NB4 (cell line): ENCODE data around the gene KIAA1328.

Source experiments
- DNase-seq: peaks from one replicate; pipeline ENCODE4 v3.0.0; 2010; ENCODE audit warnings: low read depth
- H3K4me3 ChIP-seq: one replicate; pipeline ENCODE4 v1.5.1; 2011; ENCODE audit warnings: mild to moderate bottlenecking, low read depth, low read length, moderate library complexity
- CTCF ChIP-seq: IDR thresholded peaks from one replicate; pipeline ENCODE4 v1.5.1; 2012; ENCODE audit warnings: low read depth, low read length
- MAX ChIP-seq: IDR thresholded peaks from 2 replicates; pipeline ENCODE4 v1.6.1; 2011; ENCODE audit warnings: low read depth, low read length
- MYC ChIP-seq: IDR thresholded peaks from 2 replicates; pipeline ENCODE4 v1.6.1; 2011; ENCODE audit warnings: low read depth, low read length
- POLR2A ChIP-seq: IDR thresholded peaks from 2 replicates; pipeline ENCODE4 v1.6.1; 2011; ENCODE audit warnings: mild to moderate bottlenecking; ENCODE audit not compliant: insufficient read length; ENCODE audit errors: extremely low read depth

KIAA1328 gene

DNA sequence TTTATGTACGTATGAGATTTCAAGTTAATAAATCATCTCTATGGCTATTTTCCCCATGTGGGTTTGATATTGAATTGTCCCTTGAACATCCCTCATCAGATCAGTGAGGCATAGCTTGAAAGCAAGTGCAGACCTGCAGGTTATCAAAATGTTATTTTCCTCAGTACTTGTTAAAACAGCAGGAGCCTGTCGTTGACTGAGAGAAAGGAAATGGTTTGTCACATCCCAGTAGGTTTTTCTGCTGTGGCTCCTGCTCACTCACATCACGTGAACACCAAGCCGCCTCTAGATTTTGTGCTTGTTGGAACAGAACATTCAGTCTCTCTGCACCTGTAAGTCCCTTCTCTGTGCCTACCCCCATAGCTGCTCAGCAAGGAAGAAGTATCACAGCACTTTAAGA is 396.4 kb downstream of the KIAA1328 start:
- TF ChIP-seq MYC (no peak), MAX (no peak), POLR2A (no peak), CTCF (no peak)
- H3K4me3 ChIP-seq: no peak overlapping the region
- no peak for DNase-seq

- TF ChIP-seq MYC (no peak), CTCF (no peak), MAX (no peak), POLR2A (no peak)
- H3K4me3 ChIP-seq: no peak overlapping the region
- no peak for DNase-seq
Observed at GRCh38 chr18:37230768-37231167, 401.8 kb downstream of the KIAA1328 start.

GRCh38 chr18:37231251-37231650 is 402.3 kb downstream of the KIAA1328 start:
- DNase-seq: no peak
- H3K4me3 ChIP-seq: no peak overlapping the region
- TF ChIP-seq MAX (no peak), POLR2A (no peak), CTCF (no peak), MYC (no peak)

- H3K4me3 ChIP-seq: no peak overlapping the region
- no peak for DNase-seq
- no peak for TF ChIP-seq MYC
- no peak for TF ChIP-seq CTCF
- no peak for TF ChIP-seq POLR2A
- no peak for TF ChIP-seq MAX
Observed at GRCh38 chr18:37235583-37235982, 406.7 kb downstream of the KIAA1328 start.

- no peak for DNase-seq
- TF ChIP-seq POLR2A: no peak
- TF ChIP-seq MAX: no peak
- no peak for TF ChIP-seq MYC
- no peak for TF ChIP-seq CTCF
- H3K4me3 ChIP-seq: no peak overlapping the region
Observed at GRCh38 chr18:37238282-37239108, 409.6 kb downstream of the KIAA1328 start.
